Measurements from ENCODE around the gene MRGPRF. TPM values are rescaled to one million over a fixed set of nuclear protein-coding genes. Genes with fewer than 3 reads are reported as not detected.

MRGPRF gene
- total RNA-seq, 2 donors from 2014 or later, result 10.8 to 17.6 TPM

- Histone ChIP-seq H3K9me3 (no peaks in the 10 kb centered on the region), H3K27me3 (no peaks in the 10 kb centered on the region), H3K27ac (no peak overlapping the region), H3K36me3 (no peaks in the 10 kb centered on the region), H3K4me1 (peaks cover 0 to 34% of the 10 kb centered on the region in 2 donors), H3K4me3 (no peak overlapping the region)
- no peak for DNase-seq (ENCODE audit: low spot score)
- TF ChIP-seq CTCF (IDR thresholded peaks at IDR 0.05), result no peak
Observed at GRCh38 chr11:69055212-69055586, 42.2 kb upstream of the MRGPRF start.

GRCh38 chr11:69054397-69055211 lies 41.6 kb upstream of the MRGPRF start:
- H3K27ac ChIP-seq, result no peak overlapping the region
- no peaks in the 10 kb centered on the region for H3K36me3 ChIP-seq
- no peaks in the 10 kb centered on the region for H3K9me3 ChIP-seq
- H3K4me3 ChIP-seq, result no peak overlapping the region
- no peak for TF ChIP-seq CTCF (IDR thresholded peaks at IDR 0.05)
- no peaks in the 10 kb centered on the region for H3K27me3 ChIP-seq
- H3K4me1 ChIP-seq, result peaks cover 0 to 40% of the 10 kb centered on the region in 2 donors
- no peak for DNase-seq (ENCODE audit: low spot score)

GRCh38 chr11:69053546-69054396 lies 40.7 kb upstream of the MRGPRF start:
- no peaks in the 10 kb centered on the region for H3K27me3 ChIP-seq
- no peak for DNase-seq (ENCODE audit: low spot score)
- no peaks in the 10 kb centered on the region for H3K36me3 ChIP-seq
- H3K9me3 ChIP-seq, result no peaks in the 10 kb centered on the region
- H3K27ac ChIP-seq, result no peak overlapping the region
- TF ChIP-seq CTCF (IDR thresholded peaks at IDR 0.05), result no peak
- no peak overlapping the region for H3K4me3 ChIP-seq
- peaks cover 0 to 45% of the 10 kb centered on the region in 2 donors for H3K4me1 ChIP-seq

- Histone ChIP-seq H3K27ac (no peak overlapping the region), H3K4me3 (no peak overlapping the region), H3K27me3 (no peaks in the 10 kb centered on the region), H3K4me1 (peaks cover 0 to 49% of the 10 kb centered on the region in 2 donors), H3K9me3 (no peaks in the 10 kb centered on the region), H3K36me3 (no peaks in the 10 kb centered on the region)
- no peak for DNase-seq (ENCODE audit: low spot score)
- no peak for TF ChIP-seq CTCF (IDR thresholded peaks at IDR 0.05)
Observed at GRCh38 chr11:69053169-69053477, 40.1 kb upstream of the MRGPRF start.

- Histone ChIP-seq H3K9me3 (no peaks in the 10 kb centered on the region), H3K27me3 (no peaks in the 10 kb centered on the region), H3K4me1 (peaks cover 0 to 51% of the 10 kb centered on the region in 2 donors), H3K36me3 (no peaks in the 10 kb centered on the region), H3K27ac (no peak overlapping the region), H3K4me3 (no peak overlapping the region)
- TF ChIP-seq CTCF (IDR thresholded peaks at IDR 0.05), result no peak
- no peak for DNase-seq (ENCODE audit: low spot score)
Observed at GRCh38 chr11:69052343-69053168, 39.5 kb upstream of the MRGPRF start.

All from right atrium auricular region (tissue), 2 donors.